IMR-90 (cell line): Measurements from ENCODE around the gene ST6GALNAC5. TPM values are rescaled to one million over a fixed set of nuclear protein-coding genes. Genes with fewer than 3 reads are reported as not detected.

Experiments
- ATAC-seq: fragments of 200-7000 bp; cut with Tn5 transposase; 2 replicates; pipeline ENCODE4 v1.9.1; 2020; ENCODE audit warnings: low read depth, mild to moderate bottlenecking, moderate library complexity
- BruUV-seq: library from RNA; stranded (reverse); fragments of 400-500 nt; replicated peaks from 2 replicates; lab custom pipeline; 2021; lab: Mats Ljungman, UMichigan
- CTCF ChIA-PET: fragments of 300-600 bp; formaldehyde crosslinking; extraction: SDS; loops from one replicate; lab custom pipeline; 2021; ENCODE audit warnings: antibody characterized with exemption; lab: Yijun Ruan, JAX
- POLR2A ChIA-PET: fragments of 300-600 bp; sonication (Branson Sonifier 250); formaldehyde crosslinking; loops from one replicate; lab custom pipeline; 2022; ENCODE audit warnings: antibody characterized with exemption; ENCODE audit not compliant: unreplicated experiment; lab: Charles Lee
- DNase-seq: peaks from one replicate; pipeline ENCODE4 v3.0.0; 2013
- H2AFZ ChIP-seq: replicated peaks from 2 replicates; pipeline ENCODE3; 2013; ENCODE audit warnings: low read length, mild to moderate bottlenecking; ENCODE audit not compliant: poor library complexity
- H2AK5ac ChIP-seq: 2 replicates; pipeline ENCODE4 v1.6.1; 2013; ENCODE audit warnings: low read depth, low read length, inconsistent platforms
- H2AK9ac ChIP-seq: replicated peaks from 2 replicates; pipeline ENCODE3; 2013; ENCODE audit warnings: mild to moderate bottlenecking, low read depth, low read length, moderate library complexity; ENCODE audit not compliant: poor library complexity
- H2BK120ac ChIP-seq: 2 replicates; pipeline ENCODE4 v1.6.1; 2013; ENCODE audit warnings: low read depth, low read length, inconsistent platforms
- H2BK15ac ChIP-seq: 3 replicates; pipeline ENCODE4 v1.6.1; 2013; ENCODE audit warnings: low read depth, low read length, inconsistent platforms
- H2BK20ac ChIP-seq: 2 replicates; pipeline ENCODE4 v1.6.1; 2013; ENCODE audit warnings: low read depth, mild to moderate bottlenecking, inconsistent platforms, low read length, moderate library complexity
- H2BK5ac ChIP-seq: 2 replicates; pipeline ENCODE4 v1.6.1; 2013; ENCODE audit warnings: mild to moderate bottlenecking, low read depth, low read length, inconsistent platforms; ENCODE audit not compliant: poor library complexity, severe bottlenecking
- H3K14ac ChIP-seq: replicated peaks from 2 replicates; pipeline ENCODE4 v1.6.1; 2013; ENCODE audit warnings: low read depth, low read length, inconsistent platforms
- H3K18ac ChIP-seq: 2 replicates; pipeline ENCODE4 v1.6.1; 2013; ENCODE audit warnings: low read depth, low read length, control low read depth
- H3K23ac ChIP-seq: 2 replicates; pipeline ENCODE4 v1.6.1; 2013; ENCODE audit warnings: low read depth, low read length, inconsistent platforms
- H3K27ac ChIP-seq: 2 replicates; pipeline ENCODE4 v1.5.1; 2013; ENCODE audit warnings: mild to moderate bottlenecking, control low read depth, low read length; ENCODE audit not compliant: insufficient read depth
- H3K27me3 ChIP-seq: 2 replicates; pipeline ENCODE4 v1.6.1; 2013; ENCODE audit warnings: low read length; ENCODE audit not compliant: control insufficient read depth, insufficient read depth
- H3K36me3 ChIP-seq: 2 replicates; pipeline ENCODE4 v1.6.1; 2013; ENCODE audit warnings: low read length, mixed read lengths; ENCODE audit not compliant: control insufficient read depth, insufficient read depth
- H3K4ac ChIP-seq: 2 replicates; pipeline ENCODE4 v1.6.1; 2013; ENCODE audit warnings: low read depth, low read length, inconsistent platforms
- H3K4me1 ChIP-seq: 2 replicates; pipeline ENCODE4 v1.6.1; 2013; ENCODE audit warnings: low read length, mixed read lengths; ENCODE audit not compliant: control insufficient read depth, insufficient read depth
- H3K4me2 ChIP-seq: 2 replicates; pipeline ENCODE4 v1.6.1; 2013; ENCODE audit warnings: low read depth, mild to moderate bottlenecking, control low read depth, low read length, moderate library complexity
- H3K4me3 ChIP-seq: 2 replicates; pipeline ENCODE4 v1.5.1; 2013; ENCODE audit warnings: low read depth, mild to moderate bottlenecking, control low read depth, low read length, moderate library complexity; ENCODE audit not compliant: insufficient read depth
- H3K56ac ChIP-seq: 2 replicates; pipeline ENCODE4 v1.6.1; 2013; ENCODE audit warnings: low read length, inconsistent platforms; ENCODE audit not compliant: insufficient read depth; ENCODE audit errors: extremely low read depth
- H3K79me1 ChIP-seq, 2 experiments: 2 replicates each; pipeline ENCODE4 v1.6.1; 2013; ENCODE audit warnings: low read length in 2 of 2, inconsistent platforms in 1 of 2, low read depth in 1 of 2
- H3K9ac ChIP-seq: 2 replicates; pipeline ENCODE4 v1.6.1; 2013; ENCODE audit warnings: low read depth, low read length, control low read depth
- H3K9me1 ChIP-seq: 2 replicates; pipeline ENCODE4 v1.6.1; 2013; ENCODE audit warnings: low read length, inconsistent platforms; ENCODE audit not compliant: insufficient read depth
- H3K9me3 ChIP-seq: 2 replicates; pipeline ENCODE4 v1.6.1; 2013; ENCODE audit warnings: low read length; ENCODE audit not compliant: control insufficient read depth, insufficient read depth
- H4K20me1 ChIP-seq: 2 replicates; pipeline ENCODE4 v1.6.1; 2013; ENCODE audit warnings: low read length, inconsistent platforms; ENCODE audit not compliant: insufficient read depth
- H4K5ac ChIP-seq: 2 replicates; pipeline ENCODE4 v1.6.1; 2013; ENCODE audit warnings: mild to moderate bottlenecking, low read depth, low read length, control low read depth
- H4K8ac ChIP-seq, 2 experiments: 2 replicates each; pipeline ENCODE4 v1.6.1; 2013; ENCODE audit warnings: low read depth in 2 of 2, low read length in 2 of 2, control low read depth in 1 of 2, inconsistent platforms in 1 of 2
- H4K91ac ChIP-seq: 2 replicates; pipeline ENCODE4 v1.6.1; 2013; ENCODE audit warnings: low read depth, low read length, inconsistent platforms; ENCODE audit not compliant: insufficient read depth
- BHLHE40 ChIP-seq: fragments of 150-350 bp; IDR thresholded peaks from 2 replicates; pipeline ENCODE4 v1.6.1; 2016; ENCODE audit warnings: mild to moderate bottlenecking, low read depth, low read length
- CEBPB ChIP-seq: IDR thresholded peaks from 2 replicates; pipeline ENCODE4 v1.6.1; 2012; ENCODE audit warnings: low read depth, low read length, improper control_type of control experiment
- FOS ChIP-seq: fragments of 150-350 bp; IDR thresholded peaks from 2 replicates; pipeline ENCODE4 v1.6.1; 2016; ENCODE audit warnings: low read depth, low read length
- MAFK ChIP-seq: IDR thresholded peaks from 2 replicates; pipeline ENCODE4 v1.6.1; 2012; ENCODE audit warnings: low read depth, low read length, improper control_type of control experiment
- NFE2L2 ChIP-seq: fragments of 150-350 bp; IDR thresholded peaks from 2 replicates; pipeline ENCODE4 v1.6.1; 2016; ENCODE audit warnings: low read depth, mild to moderate bottlenecking, low read length
- RFX5 ChIP-seq: IDR thresholded peaks from 2 replicates; pipeline ENCODE4 v1.8.0; 2012; ENCODE audit warnings: low read depth, mild to moderate bottlenecking, low read length, moderate library complexity
- SMC3 ChIP-seq: fragments of 150-350 bp; IDR thresholded peaks from 2 replicates; pipeline ENCODE4 v1.6.1; 2016; ENCODE audit warnings: low read depth, mild to moderate bottlenecking, antibody characterized with exemption, low read length, moderate library complexity
- USF2 ChIP-seq: fragments of 150-350 bp; IDR thresholded peaks from 2 replicates; pipeline ENCODE4 v1.6.1; 2017; ENCODE audit warnings: mild to moderate bottlenecking, antibody characterized with exemption, low read length, low read depth
- WGBS, 2 experiments: methylation state at CpG; one replicate each; pipeline versions ENCODE4 v1.1.5 to v1.1.7; 2013; ENCODE audit warnings: missing lambda C conversion rate in 2 of 2; ENCODE audit not compliant: insufficient read length in 1 of 2; ENCODE audit errors: extremely low coverage in 2 of 2; 5-methylcytosine and 5-hydroxymethylcytosine counted together
- dilution Hi-C: fragments of 300-500 bp; cut with HindIII; formaldehyde crosslinking; loops from one replicate; pipeline ENCODE4 v1.14.3; 2018; ENCODE audit warnings: low sequenced_read_pairs; ENCODE audit not compliant: unreplicated experiment
- in situ Hi-C: fragments of 300-500 bp; cut with MboI; formaldehyde crosslinking; loops from 3 replicates; pipeline ENCODE4 v1.14.3; 2019; ENCODE audit warnings: low sequenced_read_pairs, inconsistent platforms, mixed read lengths
- intact Hi-C: fragments of 100-400 bp; cut with micrococcal nuclease; formaldehyde crosslinking; loops from 2 replicates; pipeline ENCODE4 v1.10.0; 2022
- polyA plus RNA-seq, 3 experiments: library from polyadenylated mRNA; depleted of rRNA; stranded (reverse); fragments of >200 nt; gene quantifications; 2 replicates each; pipeline ENCODE4 v1.2.3, GENCODE V29; 2012; ENCODE audit warnings: low replicate concordance in 1 of 3
- total RNA-seq: library from RNA; depleted of rRNA; stranded (reverse); fragments of >200 nt; gene quantifications from 2 replicates; pipeline ENCODE4 v1.2.3, GENCODE V29; 2012

ST6GALNAC5 gene
- total and polyA plus RNA-seq, 2 of the 4 experiments (the other 2 are of a cell fraction): 3.4 to 4.0 TPM

- Histone ChIP-seq H3K27ac (no peak overlapping the region), H4K20me1 (no peaks in the 10 kb centered on the region), H3K14ac (no peak overlapping the region), H2BK120ac (no peak overlapping the region), H3K4ac (no peak overlapping the region), H3K18ac (no peak overlapping the region), H2BK15ac (no peak overlapping the region), H4K91ac (no peak overlapping the region), H3K79me1 (no peaks in the 10 kb centered on the region), H3K27me3 (peaks cover 12% of the 10 kb centered on the region), H4K8ac (no peak overlapping the region), H3K9ac (no peak overlapping the region), H2BK20ac (no peak overlapping the region), H3K9me1 (no peaks in the 10 kb centered on the region), H2AK9ac (no peak overlapping the region), H3K4me3 (no peak overlapping the region), H3K56ac (no peak overlapping the region), H3K4me1 (no peaks in the 10 kb centered on the region), H2BK5ac (no peak overlapping the region), H2AFZ (no peak overlapping the region), H3K23ac (no peak overlapping the region), H4K5ac (no peak overlapping the region), H3K4me2 (no peak overlapping the region), H3K9me3 (no peaks in the 10 kb centered on the region), H2AK5ac (no peak overlapping the region), H3K36me3 (no peaks in the 10 kb centered on the region)
- WGBS, 2 experiments: no CpG with 5 or more reads among the region's 2 CpGs
- TF ChIP-seq USF2 (no peak), MAFK (no peak), FOS (no peak), NFE2L2 (no peak), SMC3 (no peak), BHLHE40 (no peak), CEBPB (no peak), RFX5 (no peak)
- ChIA-PET POLR2A (no interaction called here), CTCF (no interaction called here)
- dilution Hi-C loops: no loop called here
- DNase-seq (no peak), ATAC-seq (no peak)
- in situ Hi-C loops: no loop called here
- intact Hi-C loops: no loop called here
- no TSS peak for BruUV-seq
Measured at GRCh38 chr1:77015748-77016341, 148.6 kb downstream of the ST6GALNAC5 start.
